ENCODE measurements around the gene SET.

SET gene

GRCh38 chr9:128675382-128675781 is 13.6 kb upstream of the SET start:
- no peak overlapping the region for H3K4me3 ChIP-seq (ENCODE audit: low read depth, low read length)
- TF ChIP-seq, protein P1, sequence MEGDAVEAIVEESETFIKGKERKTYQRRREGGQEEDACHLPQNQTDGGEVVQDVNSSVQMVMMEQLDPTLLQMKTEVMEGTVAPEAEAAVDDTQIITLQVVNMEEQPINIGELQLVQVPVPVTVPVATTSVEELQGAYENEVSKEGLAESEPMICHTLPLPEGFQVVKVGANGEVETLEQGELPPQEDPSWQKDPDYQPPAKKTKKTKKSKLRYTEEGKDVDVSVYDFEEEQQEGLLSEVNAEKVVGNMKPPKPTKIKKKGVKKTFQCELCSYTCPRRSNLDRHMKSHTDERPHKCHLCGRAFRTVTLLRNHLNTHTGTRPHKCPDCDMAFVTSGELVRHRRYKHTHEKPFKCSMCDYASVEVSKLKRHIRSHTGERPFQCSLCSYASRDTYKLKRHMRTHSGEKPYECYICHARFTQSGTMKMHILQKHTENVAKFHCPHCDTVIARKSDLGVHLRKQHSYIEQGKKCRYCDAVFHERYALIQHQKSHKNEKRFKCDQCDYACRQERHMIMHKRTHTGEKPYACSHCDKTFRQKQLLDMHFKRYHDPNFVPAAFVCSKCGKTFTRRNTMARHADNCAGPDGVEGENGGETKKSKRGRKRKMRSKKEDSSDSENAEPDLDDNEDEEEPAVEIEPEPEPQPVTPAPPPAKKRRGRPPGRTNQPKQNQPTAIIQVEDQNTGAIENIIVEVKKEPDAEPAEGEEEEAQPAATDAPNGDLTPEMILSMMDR (IDR thresholded peaks at IDR 0.05; ENCODE audit: borderline replicate concordance, insufficient read depth, low read depth, low read length), result no peak

- TF ChIP-seq, protein P1 (IDR thresholded peaks at IDR 0.05; ENCODE audit: borderline replicate concordance, insufficient read depth, low read depth, low read length), result no peak
- no peak overlapping the region for H3K4me3 ChIP-seq (ENCODE audit: low read depth, low read length)
Measured at GRCh38 chr9:128677794-128678193, 11.2 kb upstream of the SET start.

DNA sequence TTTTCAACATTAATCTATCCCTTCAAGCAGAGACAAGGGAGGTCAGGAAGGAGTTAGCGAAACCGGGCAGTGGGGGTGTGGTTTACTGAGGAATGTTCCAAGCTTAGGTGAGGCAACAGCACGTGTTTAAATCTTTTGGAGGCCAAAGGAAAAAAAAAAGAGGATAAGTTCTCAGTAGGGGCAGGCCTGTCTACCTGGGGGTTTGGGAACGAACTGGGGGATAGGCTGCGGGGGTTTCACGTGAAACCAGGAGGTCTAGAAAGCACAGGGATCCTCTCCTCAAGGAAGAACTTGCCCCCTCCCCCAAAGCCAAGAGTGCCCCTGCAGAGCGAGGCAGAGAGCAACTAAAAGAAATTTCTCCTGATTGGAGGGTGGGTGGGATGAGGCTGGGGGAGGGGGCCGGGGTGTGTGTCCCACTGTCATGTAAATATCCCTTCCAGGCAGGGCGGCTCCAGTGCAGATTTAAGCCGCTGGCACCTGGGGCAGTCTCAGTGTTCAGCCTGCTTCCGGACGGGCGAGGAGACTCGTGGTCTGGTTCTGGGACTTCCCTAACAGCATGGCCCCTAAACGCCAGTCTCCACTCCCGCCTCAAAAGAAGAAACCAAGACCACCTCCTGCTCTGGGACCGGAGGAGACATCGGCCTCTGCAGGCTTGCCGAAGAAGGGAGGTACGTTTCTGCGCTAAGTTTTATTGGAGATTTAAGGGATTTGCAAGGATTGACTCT is 5.5 kb upstream of the SET start:
- TF ChIP-seq, protein P1 (IDR thresholded peaks at IDR 0.05; ENCODE audit: borderline replicate concordance, insufficient read depth, low read depth, low read length), result no peak
- H3K4me3 ChIP-seq (ENCODE audit: low read depth, low read length), result peak overlapping the region; percentile 66

GRCh38 chr9:128684065-128684324 is 5.0 kb upstream of the SET start:
- peak overlapping the region; percentile 66 for H3K4me3 ChIP-seq (ENCODE audit: low read depth, low read length)
- TF ChIP-seq, protein P1 (IDR thresholded peaks at IDR 0.05; ENCODE audit: borderline replicate concordance, insufficient read depth, low read depth, low read length), result no peak

DNA sequence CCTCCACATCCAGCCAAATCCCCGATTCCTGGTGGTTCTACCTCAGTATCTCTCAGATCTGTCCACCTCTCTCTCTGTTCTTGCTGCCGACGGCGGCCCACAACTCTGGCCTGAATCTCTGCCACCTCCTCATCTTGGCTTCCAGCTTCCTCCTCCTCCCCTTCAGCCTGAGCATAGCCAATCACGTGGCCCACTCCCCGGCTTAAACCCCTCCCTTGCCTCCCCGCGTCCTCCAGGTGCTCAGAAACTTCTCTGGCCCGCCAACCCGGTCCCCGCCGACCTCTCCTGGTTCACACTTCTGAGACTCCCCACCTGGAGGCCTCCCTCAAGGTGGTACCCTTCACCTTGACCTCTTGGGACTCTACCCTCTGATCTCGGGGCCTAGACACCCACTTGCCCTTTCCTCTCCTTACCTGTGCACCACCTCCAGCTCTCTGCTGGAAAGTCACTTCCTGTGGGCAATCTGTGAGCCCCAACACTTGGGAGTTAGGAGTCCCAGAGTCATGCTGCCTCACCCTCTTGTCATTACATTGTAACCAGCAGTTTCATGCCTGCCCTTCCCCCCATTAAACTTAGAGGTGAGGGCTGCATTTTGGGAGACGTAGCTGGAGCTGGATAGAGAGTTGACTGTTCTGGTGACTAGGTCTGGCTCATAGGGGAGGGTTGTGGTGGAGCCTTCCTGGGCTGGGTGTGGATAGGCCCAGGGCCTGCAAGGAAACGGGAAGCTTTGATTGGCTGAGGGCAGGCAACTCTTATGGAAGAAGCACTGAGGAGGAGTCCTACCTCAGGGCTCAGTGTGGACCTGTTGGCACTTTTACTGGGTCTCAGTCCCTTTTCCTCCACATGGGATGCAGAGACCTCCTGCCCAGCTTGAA is 4.5 kb upstream of the SET start:
- H3K4me3 ChIP-seq (ENCODE audit: low read depth, low read length), result peak overlapping the region; percentile 66
- TF ChIP-seq, protein P1 (IDR thresholded peaks at IDR 0.05; ENCODE audit: borderline replicate concordance, insufficient read depth, low read depth, low read length), result no peak

DNA sequence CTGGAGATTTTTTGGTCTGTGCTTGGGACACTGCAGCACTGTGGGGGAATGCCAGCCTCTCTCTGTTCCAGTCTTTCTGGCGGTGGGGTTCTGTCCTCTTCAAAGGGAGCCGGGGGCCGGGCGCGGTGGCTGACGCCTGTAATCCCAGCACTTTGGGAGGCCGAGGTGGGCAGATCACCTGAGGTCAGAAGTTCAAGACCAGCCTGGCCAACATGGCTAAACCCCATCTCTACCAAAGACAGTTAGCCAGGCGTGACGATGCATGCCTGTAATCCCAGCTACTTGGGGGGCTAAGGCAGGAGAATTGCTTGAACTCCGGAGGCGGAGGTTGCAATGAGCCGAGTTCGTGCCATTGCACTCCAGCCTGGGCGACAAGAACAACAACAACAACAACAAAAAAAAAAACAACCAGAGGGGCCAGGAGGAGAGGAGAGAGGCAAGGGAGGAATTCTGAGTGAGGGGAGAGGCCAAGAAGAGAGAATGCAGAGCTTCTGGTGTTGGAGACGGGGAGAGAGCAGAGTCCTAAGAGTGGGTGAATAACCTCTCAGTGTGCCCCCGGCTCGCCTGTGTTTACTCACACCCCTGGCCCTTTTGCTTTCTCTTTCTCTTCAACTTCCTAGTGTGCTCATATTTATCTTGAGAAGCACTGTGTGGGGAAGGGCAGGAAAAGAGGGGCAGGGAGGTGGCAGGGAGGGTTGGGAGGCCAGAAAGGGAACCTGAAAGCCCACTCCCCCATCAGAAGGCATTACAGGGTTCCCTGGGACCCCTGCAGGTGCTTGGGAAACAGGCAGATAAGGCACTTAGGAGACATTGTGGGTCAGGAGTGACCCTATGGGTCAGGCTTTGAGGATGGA is 3.2 kb upstream of the SET start:
- peak overlapping the region; percentile 66 for H3K4me3 ChIP-seq (ENCODE audit: low read depth, low read length)
- TF ChIP-seq, protein P1 (IDR thresholded peaks at IDR 0.05; ENCODE audit: borderline replicate concordance, insufficient read depth, low read depth, low read length), result no peak
